Fibroblast of upper back skin (primary cell): ENCODE data around the gene REXO5.
"Not testable (repeated sequence)": the region's sequence is repeated elsewhere in the genome, so short reads cannot be mapped to it uniquely, and the experiment has no call there.

Source experiments
- DNase-seq: peaks from one replicate; pipeline ENCODE4 v3.0.0-alpha.2; 2013

The REXO5 gene

DNA sequence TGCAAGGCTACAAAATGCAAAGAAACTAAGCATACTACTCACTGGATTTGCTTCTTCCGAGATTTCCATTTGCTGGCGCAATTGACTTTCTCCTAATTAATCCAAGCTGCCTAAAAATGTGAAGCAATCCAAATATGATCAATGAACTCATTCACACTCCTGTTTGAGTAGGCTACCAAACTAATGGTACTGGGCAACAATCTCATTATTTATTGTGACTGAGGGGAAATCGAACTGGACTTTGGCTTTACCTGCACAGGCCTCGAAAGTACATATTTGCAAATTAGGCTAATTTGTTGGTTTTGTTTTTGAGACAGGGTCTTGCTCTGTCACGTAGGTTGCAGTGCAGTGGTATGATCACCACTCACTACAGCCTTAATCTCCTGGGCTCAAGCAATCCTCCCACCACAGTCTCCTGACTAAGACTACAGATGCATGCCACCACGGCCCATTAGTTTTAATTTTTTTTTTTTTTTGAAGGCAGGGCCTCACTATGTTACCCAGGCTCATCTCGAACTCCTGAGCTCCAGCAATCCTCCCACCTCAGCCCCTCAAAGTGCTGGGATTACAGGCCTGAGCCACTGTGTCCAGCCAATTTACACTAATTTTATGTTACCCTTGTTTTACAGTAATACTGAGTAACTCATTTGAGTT is 2.6 kb upstream of the REXO5 start:
- no peak for DNase-seq

DNA sequence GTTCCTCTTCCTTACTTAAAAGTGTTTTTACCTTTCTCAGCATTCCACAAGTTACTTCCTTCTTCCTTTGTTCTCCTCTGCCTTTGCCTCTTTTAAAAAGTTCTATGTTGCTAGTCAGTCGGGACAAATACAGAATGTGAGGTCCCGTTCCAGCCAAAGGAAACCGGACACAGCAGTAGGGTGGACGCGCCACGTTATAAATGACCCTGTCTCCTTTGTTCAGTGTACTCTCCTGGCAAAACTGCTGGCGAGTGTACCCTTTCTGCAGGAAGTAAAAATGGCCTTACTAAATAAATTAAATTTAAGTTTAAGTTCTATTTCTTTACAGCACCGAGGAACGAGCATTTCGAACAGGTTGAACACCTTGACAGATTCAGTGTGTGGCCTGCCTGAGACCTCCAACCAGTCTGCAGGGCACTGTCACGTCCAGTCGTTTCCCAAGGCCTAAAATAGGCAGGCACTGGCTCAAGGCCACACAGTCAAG is 601 bp upstream of the REXO5 start:
- not testable (repeated sequence) for DNase-seq

GRCh38 chr16:20807862-20808261 is 1.5 kb downstream of the REXO5 start:
- DNase-seq = no peak

GRCh38 chr16:20811889-20812439 is 5.6 kb downstream of the REXO5 start:
- no peak for DNase-seq

DNA sequence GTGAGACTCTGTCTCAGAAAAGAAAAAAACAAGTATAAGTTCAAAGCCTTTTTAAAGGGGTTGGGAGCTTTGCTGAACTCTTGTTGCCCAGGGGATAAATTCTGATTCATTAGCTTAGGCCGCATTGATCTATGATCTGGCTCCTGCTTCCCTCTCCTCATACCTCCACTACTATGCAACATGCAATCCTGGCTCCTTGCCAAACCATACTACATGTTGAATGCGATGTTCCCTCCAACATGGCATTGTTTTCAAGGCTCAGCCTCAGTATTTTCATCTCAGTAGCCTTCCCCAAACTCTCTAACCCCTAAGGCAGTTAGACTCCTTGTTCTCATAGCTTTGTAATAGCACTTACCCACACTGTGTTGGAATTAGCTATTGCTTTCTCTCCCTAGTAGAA is 6.2 kb downstream of the REXO5 start:
- DNase-seq = no peak

GRCh38 chr16:20814784-20815183 is 8.5 kb downstream of the REXO5 start:
- DNase-seq = no peak

- no peak for DNase-seq
Measured at GRCh38 chr16:20818929-20819585, 12.7 kb downstream of the REXO5 start.

DNA sequence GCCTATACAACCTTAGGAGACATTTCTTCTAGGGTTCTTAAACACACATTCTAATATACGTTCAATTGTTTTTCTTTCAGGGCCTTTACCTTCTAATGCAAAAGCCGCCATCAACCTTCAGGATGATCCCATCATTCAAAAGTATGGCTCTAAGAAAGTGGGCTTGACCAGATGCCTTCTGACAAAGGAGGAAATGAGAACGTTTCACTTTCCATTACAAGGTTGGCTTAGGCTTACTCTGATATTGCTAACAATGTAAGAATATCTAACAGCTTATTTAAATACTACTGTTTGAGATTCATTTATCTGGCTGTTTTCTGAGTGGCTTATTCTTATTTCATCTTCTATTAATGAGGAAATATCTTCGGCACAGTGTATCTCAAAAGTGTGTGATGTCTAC is 15.4 kb downstream of the REXO5 start:
- DNase-seq = no peak

GRCh38 chr16:20822521-20823325 is 16.4 kb downstream of the REXO5 start:
- DNase-seq = no peak

DNA sequence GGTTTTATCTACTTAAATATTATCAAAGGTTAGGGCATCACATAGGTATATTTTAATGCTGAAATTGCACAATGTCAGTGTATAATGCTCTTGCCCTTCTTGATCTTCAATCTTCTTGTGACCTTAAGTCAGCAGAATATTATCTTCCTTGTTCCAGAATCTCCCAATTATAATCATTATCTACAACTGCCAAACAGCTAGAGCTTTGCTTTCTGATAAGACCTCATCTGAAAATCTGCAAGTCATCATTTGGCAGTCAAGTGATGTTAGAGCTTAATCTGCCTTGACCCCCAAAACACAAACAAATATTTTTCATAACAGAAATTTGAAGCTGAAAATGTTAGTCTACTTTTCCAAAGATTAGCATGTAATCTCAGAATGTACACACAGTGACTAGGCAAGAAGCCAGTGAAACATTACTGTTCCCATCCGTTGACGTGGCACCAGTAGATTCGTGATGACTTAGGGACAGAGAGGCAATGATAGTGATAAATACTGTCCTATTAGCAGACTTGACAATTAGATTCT is 19.8 kb downstream of the REXO5 start:
- no peak for DNase-seq

GRCh38 chr16:20829536-20829935 is 23.2 kb downstream of the REXO5 start:
- DNase-seq = no peak

GRCh38 chr16:20830372-20830771 is 24.0 kb downstream of the REXO5 start:
- no peak for DNase-seq

DNA sequence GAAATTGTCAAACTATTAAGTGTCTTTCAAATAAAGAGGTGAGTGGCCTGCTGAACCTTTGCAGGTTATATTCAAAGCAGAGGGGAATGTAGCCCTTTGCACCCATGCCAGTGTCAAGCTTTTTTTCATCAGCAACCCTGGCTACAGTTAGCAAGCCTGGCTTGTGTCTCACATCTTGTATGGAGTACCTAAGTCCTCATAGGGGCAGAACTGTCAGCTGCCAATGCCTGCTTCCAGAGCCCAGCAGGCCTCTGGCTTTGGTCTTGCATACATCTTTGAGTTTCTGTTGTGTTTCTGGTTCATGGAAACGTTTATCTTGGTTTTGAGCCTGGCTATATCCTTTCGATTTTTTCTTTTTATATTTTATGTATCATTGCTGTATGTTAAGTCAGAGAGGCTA is 26.8 kb downstream of the REXO5 start:
- DNase-seq = no peak

GRCh38 chr16:20838240-20838639 is 31.9 kb downstream of the REXO5 start:
- DNase-seq = no peak

GRCh38 chr16:20839504-20839903 is 33.2 kb downstream of the REXO5 start:
- no peak for DNase-seq

- DNase-seq = no peak
Measured at GRCh38 chr16:20844054-20844453, 37.7 kb downstream of the REXO5 start.

DNA sequence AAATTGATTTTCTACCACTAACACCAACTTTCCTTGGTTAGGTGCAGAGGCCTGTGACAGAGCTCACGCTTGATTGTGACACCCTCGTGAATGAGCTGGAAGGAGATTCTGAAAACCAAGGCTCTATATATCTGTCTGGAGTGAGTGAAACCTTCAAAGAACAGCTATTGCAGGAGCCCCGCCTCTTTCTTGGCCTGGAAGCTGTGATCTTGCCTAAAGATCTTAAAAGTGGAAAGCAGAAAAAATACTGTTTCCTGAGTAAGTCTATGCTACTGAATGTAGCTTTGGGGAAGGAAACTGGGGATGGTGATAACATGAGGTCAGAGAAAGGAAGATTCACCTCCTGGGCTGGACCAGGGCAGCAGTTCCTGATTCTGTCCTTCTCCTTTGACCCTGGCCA is 38.3 kb downstream of the REXO5 start:
- no peak for DNase-seq

GRCh38 chr16:20846030-20846429 is 39.7 kb downstream of the REXO5 start:
- no peak for DNase-seq

DNA sequence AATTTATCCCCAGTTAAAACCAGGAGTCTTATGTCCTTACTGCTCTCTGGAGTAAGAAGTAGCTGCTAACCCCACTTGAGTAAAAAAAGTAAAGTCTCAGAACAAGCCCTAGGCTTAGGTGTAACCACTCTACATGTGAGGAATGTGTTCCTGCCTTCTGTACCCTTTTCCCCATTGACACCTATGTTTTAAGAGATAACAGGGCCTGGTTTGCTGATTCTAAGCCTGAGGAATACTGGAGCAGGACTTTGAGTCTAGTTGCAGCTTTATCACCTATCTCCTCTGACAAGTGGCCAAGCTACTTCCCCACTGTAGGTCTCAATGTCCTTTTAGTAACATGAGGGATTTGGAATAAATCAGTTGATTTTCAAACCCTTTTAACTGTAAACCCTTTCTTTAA is 40.2 kb downstream of the REXO5 start:
- no peak for DNase-seq

GRCh38 chr16:20847550-20847949 is 41.2 kb downstream of the REXO5 start:
- DNase-seq = no peak

DNA sequence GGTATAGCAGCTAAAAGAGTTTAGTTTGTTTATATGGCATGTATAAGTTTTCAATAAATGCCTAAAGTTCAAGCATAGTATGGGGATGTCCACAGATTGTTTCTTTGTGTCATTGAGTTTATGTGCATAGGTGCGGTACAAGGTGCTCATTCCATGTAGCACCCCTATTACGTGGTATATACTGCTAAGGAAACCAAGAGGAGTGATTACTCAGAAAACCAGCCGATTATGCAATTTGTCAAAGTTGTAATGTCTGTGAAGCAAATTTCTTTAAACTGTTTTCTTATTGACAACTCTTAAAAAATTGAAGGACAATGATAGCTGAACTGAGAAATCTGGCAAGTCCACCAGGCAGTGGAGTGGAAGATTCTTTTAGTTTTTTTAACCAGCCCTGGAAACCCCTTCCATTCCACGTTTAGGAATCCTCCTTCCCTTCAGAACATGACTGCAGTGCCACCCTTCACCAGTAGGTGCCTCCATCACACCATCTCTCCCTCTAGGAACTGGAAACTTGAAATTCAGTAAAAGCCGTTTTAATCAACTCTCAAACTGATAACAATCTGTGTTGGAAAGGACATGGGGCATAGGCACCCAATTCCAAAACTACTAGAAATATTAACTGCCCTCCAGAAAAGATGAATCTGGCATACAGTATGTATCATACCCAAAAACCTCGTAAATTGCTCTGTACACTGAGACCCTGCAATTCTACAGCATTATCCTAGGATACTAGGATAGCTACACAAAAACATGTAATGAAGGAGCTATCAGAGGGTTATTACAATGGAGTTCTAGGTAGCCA is 43.5 kb downstream of the REXO5 start:
- DNase-seq = peak; percentile 66

GRCh38 chr16:20850981-20851380 is 44.7 kb downstream of the REXO5 start:
- no peak for DNase-seq
